Measurements from ENCODE around the gene COL20A1.

The COL20A1 gene

GRCh38 chr20:63347950-63348827, 55.2 kb downstream of the COL20A1 start:
- Histone ChIP-seq H3K27ac (ENCODE audit: extremely low read depth, low read depth, low read length) (no peak overlapping the region), H3K36me3 (ENCODE audit: control insufficient read depth in 2 of 2, insufficient read depth in 1 of 2, low read length in 2 of 2) (no peaks in the 10 kb centered on the region), H3K4me1 (ENCODE audit: control insufficient read depth, insufficient read depth, low read length) (no peaks in the 10 kb centered on the region), H3K9me3 (ENCODE audit: control insufficient read depth, insufficient read depth, low read depth, low read length) (no peaks in the 10 kb centered on the region), H3K4me3 (ENCODE audit: low read depth, low read length) (no peak overlapping the region)
- ChIA-PET POLR2A (no interaction called here), CTCF (no interaction called here)
- TF ChIP-seq ZNF214 (tag by site-specific recombination; IDR thresholded peaks at IDR 0.05; ENCODE audit: borderline replicate concordance), result no peak
- TF ChIP-seq ZNF362 (tag by site-specific recombination; IDR thresholded peaks at IDR 0.05), result no peak
- TF ChIP-seq ZNF398 (tag by site-specific recombination; IDR thresholded peaks at IDR 0.05), result no peak

- TF ChIP-seq ZNF660 (tag by site-specific recombination; IDR thresholded peaks at IDR 0.05) (no peak), ZNF37A (tag by site-specific recombination; IDR thresholded peaks at IDR 0.05) (no peak), ZNF280D (tag by site-specific recombination; IDR thresholded peaks at IDR 0.05) (no peak), ZNF138 (tag by site-specific recombination; IDR thresholded peaks at IDR 0.05; ENCODE audit: borderline replicate concordance) (no peak), ZNF354C (tag by site-specific recombination; IDR thresholded peaks at IDR 0.05; ENCODE audit: borderline replicate concordance, low read depth) (no peak)
- Histone ChIP-seq H3K9me3 (ENCODE audit: control insufficient read depth, insufficient read depth, low read depth, low read length) (no peaks in the 10 kb centered on the region), H3K36me3 (ENCODE audit: control insufficient read depth in 2 of 2, insufficient read depth in 1 of 2, low read length in 2 of 2) (no peaks in the 10 kb centered on the region), H3K4me1 (ENCODE audit: control insufficient read depth, insufficient read depth, low read length) (no peaks in the 10 kb centered on the region), H3K27ac (ENCODE audit: extremely low read depth, low read depth, low read length) (no peak overlapping the region), H3K4me3 (ENCODE audit: low read depth, low read length) (no peak overlapping the region)
- POLR2A ChIA-PET, result no interaction called here
- CTCF ChIA-PET, result no interaction called here
Measured at GRCh38 chr20:63348828-63349515, 56.0 kb downstream of the COL20A1 start.

GRCh38 chr20:63349516-63349895, 56.5 kb downstream of the COL20A1 start:
- CTCF ChIA-PET, result no interaction called here

More at GRCh38 chr20:63349516-63349895, 56.5 kb downstream of the COL20A1 start:
- TF ChIP-seq ZNF48 (tag by site-specific recombination; IDR thresholded peaks at IDR 0.05) (no peak), ZNF37A (tag by site-specific recombination; IDR thresholded peaks at IDR 0.05) (no peak), ZNF121 (tag by site-specific recombination; IDR thresholded peaks at IDR 0.05) (no peak), PRDM6 (tag by site-specific recombination; IDR thresholded peaks at IDR 0.05) (no peak), ZNF138 (tag by site-specific recombination; IDR thresholded peaks at IDR 0.05; ENCODE audit: borderline replicate concordance) (no peak), ZNF239 (tag by site-specific recombination; IDR thresholded peaks at IDR 0.05) (no peak), ZNF175 (tag by site-specific recombination; IDR thresholded peaks at IDR 0.05) (no peak), PRDM4 (tag by site-specific recombination; IDR thresholded peaks at IDR 0.05) (no peak)
- Histone ChIP-seq H3K27ac (ENCODE audit: extremely low read depth, low read depth, low read length) (no peak overlapping the region), H3K4me1 (ENCODE audit: control insufficient read depth, insufficient read depth, low read length) (no peaks in the 10 kb centered on the region), H3K36me3 (ENCODE audit: control insufficient read depth in 2 of 2, insufficient read depth in 1 of 2, low read length in 2 of 2) (no peaks in the 10 kb centered on the region), H3K4me3 (ENCODE audit: low read depth, low read length) (no peak overlapping the region), H3K9me3 (ENCODE audit: control insufficient read depth, insufficient read depth, low read depth, low read length) (no peaks in the 10 kb centered on the region)
- POLR2A ChIA-PET, result no interaction called here

All from HEK293 (cell line).